GM23338 (cell line): ENCODE results near the gene MEIOB. TPM values are rescaled to one million over a fixed set of nuclear protein-coding genes. Genes with fewer than 3 reads are reported as not detected.

Experiments used
- ATAC-seq: fragments of 200-7000 bp; cut with Tn5 transposase; 3 replicates; pipeline ENCODE4 v1.9.1; 2020
- DNase-seq: peaks from one replicate; pipeline ENCODE4 v3.0.0-alpha.2; 2015; ENCODE audit warnings: low spot score
- H2AFZ ChIP-seq: fragments of 200-600 bp; sonication (generic); 2 replicates; pipeline ENCODE4 v1.8.0; 2016; ENCODE audit warnings: antibody characterized with exemption, mild to moderate bottlenecking, moderate library complexity
- H3F3A ChIP-seq: fragments of 200-600 bp; sonication (generic); replicated peaks from 2 replicates; pipeline ENCODE4 v1.8.0; 2017; ENCODE audit warnings: antibody characterized with exemption, mixed run types, low read depth
- H3K27ac ChIP-seq: fragments of 200-600 bp; sonication (generic); 2 replicates; pipeline ENCODE4 v1.6.1; 2016; ENCODE audit warnings: low read depth
- H3K27me3 ChIP-seq: fragments of 200-600 bp; sonication (generic); 2 replicates; pipeline ENCODE4 v1.8.0; 2016; ENCODE audit warnings: mild to moderate bottlenecking, mixed run types, moderate library complexity; ENCODE audit not compliant: insufficient read depth
- H3K36me3 ChIP-seq: fragments of 200-600 bp; sonication (generic); 2 replicates; pipeline ENCODE4 v1.8.0; 2016; ENCODE audit warnings: mild to moderate bottlenecking; ENCODE audit not compliant: insufficient read depth
- H3K4me1 ChIP-seq: fragments of 200-600 bp; sonication (generic); 2 replicates; pipeline ENCODE4 v1.8.0; 2016; ENCODE audit warnings: mild to moderate bottlenecking, moderate library complexity; ENCODE audit not compliant: insufficient read depth
- H3K4me2 ChIP-seq: fragments of 200-600 bp; sonication (generic); 2 replicates; pipeline ENCODE4 v1.7.1; 2017; ENCODE audit warnings: mixed run types
- H3K4me3 ChIP-seq: fragments of 200-600 bp; sonication (generic); 2 replicates; pipeline ENCODE4 v1.6.1; 2016; ENCODE audit warnings: mixed run types
- H3K79me2 ChIP-seq: fragments of 200-600 bp; sonication (generic); replicated peaks from 2 replicates; pipeline ENCODE4 v1.8.0; 2017; ENCODE audit warnings: mild to moderate bottlenecking; ENCODE audit not compliant: insufficient read depth
- H3K9me2 ChIP-seq: fragments of 200-600 bp; sonication (generic); 2 replicates; pipeline ENCODE4 v1.8.0; 2017; ENCODE audit not compliant: insufficient read depth
- H4K20me1 ChIP-seq: fragments of 200-600 bp; sonication (generic); replicated peaks from 2 replicates; pipeline ENCODE4 v1.8.0; 2017; ENCODE audit warnings: mild to moderate bottlenecking; ENCODE audit not compliant: insufficient read depth
- H3K27ac Mint-ChIP-seq: 2 replicates; pipeline ENCODE4 v1.8.0; 2020; ENCODE audit warnings: inconsistent platforms, mild to moderate bottlenecking, moderate library complexity, mixed read lengths
- H3K27me3 Mint-ChIP-seq: 3 replicates; pipeline ENCODE4 v1.8.0; 2022; ENCODE audit warnings: low read depth, mild to moderate bottlenecking, moderate library complexity, mixed read lengths, inconsistent platforms; ENCODE audit not compliant: insufficient read depth, poor library complexity
- H3K36me3 Mint-ChIP-seq: 3 replicates; pipeline ENCODE4 v1.8.0; 2021; ENCODE audit warnings: low read depth, mild to moderate bottlenecking, inconsistent platforms, moderate library complexity, mixed read lengths
- H3K4me1 Mint-ChIP-seq: 3 replicates; pipeline ENCODE4 v1.8.0; 2020; ENCODE audit warnings: mild to moderate bottlenecking, inconsistent platforms, mixed read lengths
- H3K4me3 Mint-ChIP-seq: 3 replicates; pipeline ENCODE4 v1.8.0; 2021; ENCODE audit warnings: moderate library complexity, mild to moderate bottlenecking, inconsistent platforms, mixed read lengths
- H3K9me3 Mint-ChIP-seq: 3 replicates; pipeline ENCODE4 v1.8.0; 2020; ENCODE audit warnings: moderate library complexity, mild to moderate bottlenecking, inconsistent platforms, mixed read lengths
- CREB1 ChIP-seq: fragments of 250-450 bp; sonication (Bioruptor Pico); IDR thresholded peaks from 2 replicates; pipeline ENCODE4 v1.5.0; 2020; ENCODE audit warnings: low read depth, mild to moderate bottlenecking, moderate library complexity
- EZH2 ChIP-seq: fragments of 200-600 bp; sonication (generic); IDR thresholded peaks from one replicate; pipeline ENCODE4 v1.8.0; 2017; ENCODE audit warnings: antibody characterized with exemption, mild to moderate bottlenecking, low read depth; ENCODE audit not compliant: unreplicated experiment
- EZH2phosphoT487 ChIP-seq: fragments of 200-600 bp; sonication (generic); IDR thresholded peaks from one replicate; pipeline ENCODE4 v1.8.1; 2018; ENCODE audit warnings: antibody characterized with exemption; ENCODE audit not compliant: unreplicated experiment
- JUNB ChIP-seq: IDR thresholded peaks from one replicate; pipeline ENCODE4 v1.6.1; 2016; ENCODE audit warnings: antibody characterized with exemption; ENCODE audit not compliant: unreplicated experiment
- NANOG ChIP-seq: IDR thresholded peaks from 2 replicates; pipeline ENCODE4 v1.6.1; 2016; ENCODE audit warnings: antibody characterized with exemption, borderline replicate concordance
- POLR2AphosphoS5 ChIP-seq: IDR thresholded peaks from 2 replicates; pipeline ENCODE4 v1.6.1; 2016; ENCODE audit warnings: antibody characterized with exemption, low read depth
- STAT1 ChIP-seq: IDR thresholded peaks from one replicate; pipeline ENCODE4 v1.6.1; 2016; ENCODE audit warnings: antibody characterized with exemption; ENCODE audit not compliant: unreplicated experiment
- ZNF114 ChIP-seq: fragments of 250-450 bp; sonication (Bioruptor Pico); IDR thresholded peaks from 2 replicates; pipeline ENCODE4 v1.5.0; 2020; ENCODE audit warnings: mild to moderate bottlenecking, moderate library complexity
- ZNF331 ChIP-seq: fragments of 250-450 bp; sonication (Bioruptor Pico); IDR thresholded peaks from 2 replicates; pipeline ENCODE4 v1.5.0; 2020; ENCODE audit warnings: low read depth, mild to moderate bottlenecking, moderate library complexity
- polyA plus RNA-seq: library from polyadenylated mRNA; unstranded; fragments of >200 nt; fragmentation: Nextera tagmentation; extraction: Ambion mirVana; gene quantifications from 2 replicates; pipeline ENCODE4 v1.2.1, GENCODE V29; 2016
- total RNA-seq: library from RNA; depleted of rRNA; stranded (reverse); fragments of >200 nt; shearing (Covaris generic); gene quantifications from 2 replicates; pipeline ENCODE4 v1.2.3, GENCODE V29; 2014
- TF ChIP-seq, protein P1 (sequence below), 2 experiments: fragments of 200-600 bp in 1 of 2; sonication (generic) in 1 of 2; conservative IDR thresholded peaks; 2 replicates each; pipeline versions ENCODE4 v1.5.1 to v1.6.1; 2016 to 2017; ENCODE audit warnings: antibody characterized with exemption in 2 of 2, low read depth in 2 of 2, mild to moderate bottlenecking in 2 of 2, moderate library complexity in 1 of 2
- TF ChIP-seq, protein P2 (sequence below): fragments of 250-450 bp; sonication (Bioruptor Pico); IDR thresholded peaks from 2 replicates; pipeline ENCODE4 v1.5.0; 2020; ENCODE audit warnings: mild to moderate bottlenecking, moderate library complexity
- TF ChIP-seq, protein P3 (sequence below): IDR thresholded peaks from one replicate; pipeline ENCODE4 v1.6.1; 2018; ENCODE audit warnings: antibody characterized with exemption; ENCODE audit not compliant: unreplicated experiment
- TF ChIP-seq, protein P4 (sequence below): IDR thresholded peaks from 2 replicates; pipeline ENCODE4 v1.6.1; 2016; ENCODE audit warnings: antibody characterized with exemption

The MEIOB gene
- total and polyA plus RNA-seq, 2 experiments from 2014 or later, result 7.3 to 8.7 TPM

DNA sequence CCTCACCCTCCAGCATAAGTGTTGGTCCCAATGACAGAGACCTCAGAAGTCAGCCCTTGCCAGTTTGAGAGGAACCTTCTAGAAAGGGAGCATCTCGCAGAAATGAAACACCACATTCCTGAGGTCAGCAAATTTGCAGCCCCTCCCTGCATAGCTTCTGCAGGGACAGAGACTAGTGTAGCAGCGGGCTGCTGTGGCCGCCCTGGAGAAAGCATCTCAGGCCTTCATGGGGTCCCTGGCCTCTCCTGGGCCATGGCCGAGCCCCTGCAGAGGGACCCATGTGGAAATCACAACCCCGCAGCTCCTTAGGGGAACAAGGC is 34.8 kb upstream of the MEIOB start:
- no peak for DNase-seq

More for the DNA sequence above, 34.8 kb upstream of the MEIOB start:
- H3K27ac ChIP-seq, result no peak overlapping the region
- no peak overlapping the region for H3K4me3 Mint-ChIP-seq
- H3K27ac Mint-ChIP-seq, result no peak overlapping the region
- peaks cover 12% of the 10 kb centered on the region; the same call in 1 of the 3 replicates for H3K4me1 Mint-ChIP-seq
- no peaks in the 10 kb centered on the region for H3K36me3 ChIP-seq
- peak; percentile 5; the same call in 1 of the 3 replicates for ATAC-seq
- H3K79me2 ChIP-seq, result no peaks in the 10 kb centered on the region
- H3K4me2 ChIP-seq, result no peak overlapping the region
- peaks cover 14% of the 10 kb centered on the region for H3K27me3 Mint-ChIP-seq
- no peaks in the 10 kb centered on the region for H3K36me3 Mint-ChIP-seq
- H3K4me1 ChIP-seq, result peaks cover 3% of the 10 kb centered on the region; the same call in 1 of the 2 replicates
- H4K20me1 ChIP-seq, result no peaks in the 10 kb centered on the region
- peak overlapping the region; percentile 74; the same call in 1 of the 2 replicates for H2AFZ ChIP-seq
- TF ChIP-seq NANOG, result no peak
- TF ChIP-seq ZNF331, result no peak
- TF ChIP-seq JUNB, result no peak
- no peak for TF ChIP-seq EZH2phosphoT487
- TF ChIP-seq, protein P1, sequence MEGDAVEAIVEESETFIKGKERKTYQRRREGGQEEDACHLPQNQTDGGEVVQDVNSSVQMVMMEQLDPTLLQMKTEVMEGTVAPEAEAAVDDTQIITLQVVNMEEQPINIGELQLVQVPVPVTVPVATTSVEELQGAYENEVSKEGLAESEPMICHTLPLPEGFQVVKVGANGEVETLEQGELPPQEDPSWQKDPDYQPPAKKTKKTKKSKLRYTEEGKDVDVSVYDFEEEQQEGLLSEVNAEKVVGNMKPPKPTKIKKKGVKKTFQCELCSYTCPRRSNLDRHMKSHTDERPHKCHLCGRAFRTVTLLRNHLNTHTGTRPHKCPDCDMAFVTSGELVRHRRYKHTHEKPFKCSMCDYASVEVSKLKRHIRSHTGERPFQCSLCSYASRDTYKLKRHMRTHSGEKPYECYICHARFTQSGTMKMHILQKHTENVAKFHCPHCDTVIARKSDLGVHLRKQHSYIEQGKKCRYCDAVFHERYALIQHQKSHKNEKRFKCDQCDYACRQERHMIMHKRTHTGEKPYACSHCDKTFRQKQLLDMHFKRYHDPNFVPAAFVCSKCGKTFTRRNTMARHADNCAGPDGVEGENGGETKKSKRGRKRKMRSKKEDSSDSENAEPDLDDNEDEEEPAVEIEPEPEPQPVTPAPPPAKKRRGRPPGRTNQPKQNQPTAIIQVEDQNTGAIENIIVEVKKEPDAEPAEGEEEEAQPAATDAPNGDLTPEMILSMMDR (conservative IDR thresholded peaks at IDR 0.05; ENCODE audit: low read depth in 2 of 2), result no peak
- TF ChIP-seq, protein P2, sequence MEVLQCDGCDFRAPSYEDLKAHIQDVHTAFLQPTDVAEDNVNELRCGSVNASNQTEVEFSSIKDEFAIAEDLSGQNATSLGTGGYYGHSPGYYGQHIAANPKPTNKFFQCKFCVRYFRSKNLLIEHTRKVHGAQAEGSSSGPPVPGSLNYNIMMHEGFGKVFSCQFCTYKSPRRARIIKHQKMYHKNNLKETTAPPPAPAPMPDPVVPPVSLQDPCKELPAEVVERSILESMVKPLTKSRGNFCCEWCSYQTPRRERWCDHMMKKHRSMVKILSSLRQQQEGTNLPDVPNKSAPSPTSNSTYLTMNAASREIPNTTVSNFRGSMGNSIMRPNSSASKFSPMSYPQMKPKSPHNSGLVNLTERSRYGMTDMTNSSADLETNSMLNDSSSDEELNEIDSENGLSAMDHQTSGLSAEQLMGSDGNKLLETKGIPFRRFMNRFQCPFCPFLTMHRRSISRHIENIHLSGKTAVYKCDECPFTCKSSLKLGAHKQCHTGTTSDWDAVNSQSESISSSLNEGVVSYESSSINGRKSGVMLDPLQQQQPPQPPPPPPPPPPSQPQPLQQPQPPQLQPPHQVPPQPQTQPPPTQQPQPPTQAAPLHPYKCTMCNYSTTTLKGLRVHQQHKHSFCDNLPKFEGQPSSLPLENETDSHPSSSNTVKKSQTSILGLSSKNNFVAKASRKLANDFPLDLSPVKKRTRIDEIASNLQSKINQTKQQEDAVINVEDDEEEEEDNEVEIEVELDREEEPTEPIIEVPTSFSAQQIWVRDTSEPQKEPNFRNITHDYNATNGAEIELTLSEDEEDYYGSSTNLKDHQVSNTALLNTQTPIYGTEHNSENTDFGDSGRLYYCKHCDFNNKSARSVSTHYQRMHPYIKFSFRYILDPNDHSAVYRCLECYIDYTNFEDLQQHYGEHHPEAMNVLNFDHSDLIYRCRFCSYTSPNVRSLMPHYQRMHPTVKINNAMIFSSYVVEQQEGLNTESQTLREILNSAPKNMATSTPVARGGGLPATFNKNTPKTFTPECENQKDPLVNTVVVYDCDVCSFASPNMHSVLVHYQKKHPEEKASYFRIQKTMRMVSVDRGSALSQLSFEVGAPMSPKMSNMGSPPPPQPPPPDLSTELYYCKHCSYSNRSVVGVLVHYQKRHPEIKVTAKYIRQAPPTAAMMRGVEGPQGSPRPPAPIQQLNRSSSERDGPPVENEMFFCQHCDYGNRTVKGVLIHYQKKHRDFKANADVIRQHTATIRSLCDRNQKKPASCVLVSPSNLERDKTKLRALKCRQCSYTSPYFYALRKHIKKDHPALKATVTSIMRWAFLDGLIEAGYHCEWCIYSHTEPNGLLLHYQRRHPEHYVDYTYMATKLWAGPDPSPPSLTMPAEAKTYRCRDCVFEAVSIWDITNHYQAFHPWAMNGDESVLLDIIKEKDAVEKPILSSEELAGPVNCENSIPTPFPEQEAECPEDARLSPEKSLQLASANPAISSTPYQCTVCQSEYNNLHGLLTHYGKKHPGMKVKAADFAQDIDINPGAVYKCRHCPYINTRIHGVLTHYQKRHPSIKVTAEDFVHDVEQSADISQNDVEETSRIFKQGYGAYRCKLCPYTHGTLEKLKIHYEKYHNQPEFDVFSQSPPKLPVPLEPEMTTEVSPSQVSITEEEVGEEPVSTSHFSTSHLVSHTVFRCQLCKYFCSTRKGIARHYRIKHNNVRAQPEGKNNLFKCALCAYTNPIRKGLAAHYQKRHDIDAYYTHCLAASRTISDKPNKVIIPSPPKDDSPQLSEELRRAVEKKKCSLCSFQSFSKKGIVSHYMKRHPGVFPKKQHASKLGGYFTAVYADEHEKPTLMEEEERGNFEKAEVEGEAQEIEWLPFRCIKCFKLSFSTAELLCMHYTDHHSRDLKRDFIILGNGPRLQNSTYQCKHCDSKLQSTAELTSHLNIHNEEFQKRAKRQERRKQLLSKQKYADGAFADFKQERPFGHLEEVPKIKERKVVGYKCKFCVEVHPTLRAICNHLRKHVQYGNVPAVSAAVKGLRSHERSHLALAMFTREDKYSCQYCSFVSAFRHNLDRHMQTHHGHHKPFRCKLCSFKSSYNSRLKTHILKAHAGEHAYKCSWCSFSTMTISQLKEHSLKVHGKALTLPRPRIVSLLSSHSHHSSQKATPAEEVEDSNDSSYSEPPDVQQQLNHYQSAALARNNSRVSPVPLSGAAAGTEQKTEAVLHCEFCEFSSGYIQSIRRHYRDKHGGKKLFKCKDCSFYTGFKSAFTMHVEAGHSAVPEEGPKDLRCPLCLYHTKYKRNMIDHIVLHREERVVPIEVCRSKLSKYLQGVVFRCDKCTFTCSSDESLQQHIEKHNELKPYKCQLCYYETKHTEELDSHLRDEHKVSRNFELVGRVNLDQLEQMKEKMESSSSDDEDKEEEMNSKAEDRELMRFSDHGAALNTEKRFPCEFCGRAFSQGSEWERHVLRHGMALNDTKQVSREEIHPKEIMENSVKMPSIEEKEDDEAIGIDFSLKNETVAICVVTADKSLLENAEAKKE (CRISPR knock-in tag), result no peak
- TF ChIP-seq POLR2AphosphoS5, result no peak
- no peak for TF ChIP-seq STAT1
- TF ChIP-seq CREB1 (CRISPR knock-in tag), result no peak
- TF ChIP-seq, protein P3, sequence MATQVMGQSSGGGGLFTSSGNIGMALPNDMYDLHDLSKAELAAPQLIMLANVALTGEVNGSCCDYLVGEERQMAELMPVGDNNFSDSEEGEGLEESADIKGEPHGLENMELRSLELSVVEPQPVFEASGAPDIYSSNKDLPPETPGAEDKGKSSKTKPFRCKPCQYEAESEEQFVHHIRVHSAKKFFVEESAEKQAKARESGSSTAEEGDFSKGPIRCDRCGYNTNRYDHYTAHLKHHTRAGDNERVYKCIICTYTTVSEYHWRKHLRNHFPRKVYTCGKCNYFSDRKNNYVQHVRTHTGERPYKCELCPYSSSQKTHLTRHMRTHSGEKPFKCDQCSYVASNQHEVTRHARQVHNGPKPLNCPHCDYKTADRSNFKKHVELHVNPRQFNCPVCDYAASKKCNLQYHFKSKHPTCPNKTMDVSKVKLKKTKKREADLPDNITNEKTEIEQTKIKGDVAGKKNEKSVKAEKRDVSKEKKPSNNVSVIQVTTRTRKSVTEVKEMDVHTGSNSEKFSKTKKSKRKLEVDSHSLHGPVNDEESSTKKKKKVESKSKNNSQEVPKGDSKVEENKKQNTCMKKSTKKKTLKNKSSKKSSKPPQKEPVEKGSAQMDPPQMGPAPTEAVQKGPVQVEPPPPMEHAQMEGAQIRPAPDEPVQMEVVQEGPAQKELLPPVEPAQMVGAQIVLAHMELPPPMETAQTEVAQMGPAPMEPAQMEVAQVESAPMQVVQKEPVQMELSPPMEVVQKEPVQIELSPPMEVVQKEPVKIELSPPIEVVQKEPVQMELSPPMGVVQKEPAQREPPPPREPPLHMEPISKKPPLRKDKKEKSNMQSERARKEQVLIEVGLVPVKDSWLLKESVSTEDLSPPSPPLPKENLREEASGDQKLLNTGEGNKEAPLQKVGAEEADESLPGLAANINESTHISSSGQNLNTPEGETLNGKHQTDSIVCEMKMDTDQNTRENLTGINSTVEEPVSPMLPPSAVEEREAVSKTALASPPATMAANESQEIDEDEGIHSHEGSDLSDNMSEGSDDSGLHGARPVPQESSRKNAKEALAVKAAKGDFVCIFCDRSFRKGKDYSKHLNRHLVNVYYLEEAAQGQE, result no peak
- TF ChIP-seq EZH2, result no peak
- TF ChIP-seq ZNF114, result no peak
- TF ChIP-seq, protein P4, sequence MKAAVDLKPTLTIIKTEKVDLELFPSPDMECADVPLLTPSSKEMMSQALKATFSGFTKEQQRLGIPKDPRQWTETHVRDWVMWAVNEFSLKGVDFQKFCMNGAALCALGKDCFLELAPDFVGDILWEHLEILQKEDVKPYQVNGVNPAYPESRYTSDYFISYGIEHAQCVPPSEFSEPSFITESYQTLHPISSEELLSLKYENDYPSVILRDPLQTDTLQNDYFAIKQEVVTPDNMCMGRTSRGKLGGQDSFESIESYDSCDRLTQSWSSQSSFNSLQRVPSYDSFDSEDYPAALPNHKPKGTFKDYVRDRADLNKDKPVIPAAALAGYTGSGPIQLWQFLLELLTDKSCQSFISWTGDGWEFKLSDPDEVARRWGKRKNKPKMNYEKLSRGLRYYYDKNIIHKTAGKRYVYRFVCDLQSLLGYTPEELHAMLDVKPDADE, result no peak
- no peaks in the 10 kb centered on the region for H3K9me3 Mint-ChIP-seq
- no peaks in the 10 kb centered on the region for H3K27me3 ChIP-seq
- no peaks in the 10 kb centered on the region for H3F3A ChIP-seq
- no peak overlapping the region for H3K4me3 ChIP-seq
- no peaks in the 10 kb centered on the region for H3K9me2 ChIP-seq
